Suppressor macrophage (primary cell): ENCODE data around the gene C1orf115.
"Not testable (repeated sequence)": the region's sequence is repeated elsewhere in the genome, so short reads cannot be mapped to it uniquely, and the experiment has no call there.

Source experiments
- DNase-seq, 4 experiments: peaks; one replicate each; pipeline ENCODE4 v3.0.0-alpha.2; 2020 to 2022
- total RNA-seq, 17 experiments: gene quantifications; one replicate each; lab custom pipeline; 2026; ENCODE audit warnings: mixed read lengths in 6 of 17, inconsistent platforms in 3 of 17; lab: John Stamatoyannopoulos, UW

Gene C1orf115
- total RNA-seq = 1.8 to 13.8 (median 8.9) reads per million in 17 experiments

GRCh38 chr1:220690140-220691052 is at the start of gene C1orf115:
TSS of gene C1orf115 (plus strand) at chr1:220690363. CDS start at chr1:220690403, 40 bp downstream.
- peak; percentile 73 to 87 (median 85) for DNase-seq

GRCh38 chr1:220642285-220642684 is 47.9 kb upstream of the C1orf115 start:
- DNase-seq = no peak

DNA sequence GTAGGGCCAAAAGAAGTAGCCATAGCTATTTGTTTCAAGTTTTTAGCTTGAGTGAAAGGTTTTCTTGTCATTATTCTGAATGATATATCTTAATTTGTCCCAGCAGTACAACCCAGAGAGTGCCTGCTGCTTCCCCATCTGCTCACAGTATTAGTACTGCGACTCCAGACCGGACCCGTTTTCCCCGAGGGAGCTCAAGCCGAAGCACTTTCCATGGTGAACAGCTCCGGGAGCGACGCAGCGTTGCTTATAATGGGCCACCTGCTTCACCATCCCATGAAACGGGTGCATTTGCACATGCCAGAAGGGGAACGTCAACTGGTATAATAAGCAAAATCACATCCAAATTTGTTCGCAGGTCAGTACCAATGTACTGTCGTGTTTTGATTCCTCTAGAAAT is 37.2 kb upstream of the C1orf115 start:
- DNase-seq = no peak

DNA sequence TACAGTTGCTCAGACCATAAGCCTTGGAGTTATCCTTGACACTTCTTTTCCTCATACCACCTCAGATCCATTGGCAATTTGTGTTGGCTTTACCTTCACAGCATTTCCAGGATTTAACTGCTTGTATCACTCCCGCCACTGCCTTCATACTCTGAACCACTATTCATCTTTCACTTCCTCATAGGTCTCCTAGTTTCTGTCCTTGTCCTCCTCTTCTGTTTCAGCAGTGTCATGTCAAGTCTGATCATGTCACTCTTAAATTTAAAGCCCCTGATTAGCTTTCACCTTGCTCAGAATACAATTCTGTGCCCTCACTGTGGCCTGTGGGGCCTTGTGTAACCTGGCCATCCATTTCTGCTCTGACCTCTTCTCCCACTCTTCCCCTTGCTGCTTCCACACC is 34.7 kb upstream of the C1orf115 start:
- peak in 1 of 4 experiments; percentile 14 for DNase-seq

GRCh38 chr1:220655961-220656740 is 34.0 kb upstream of the C1orf115 start:
- DNase-seq = no peak

- no peak for DNase-seq
These were observed 23.8 kb upstream of the C1orf115 start for GRCh38 chr1:220666349-220666748.

- no peak for DNase-seq
These were observed 21.2 kb upstream of the C1orf115 start for GRCh38 chr1:220669005-220669404.

- DNase-seq = no peak
These were observed 19.8 kb upstream of the C1orf115 start for GRCh38 chr1:220670365-220670764.

DNA sequence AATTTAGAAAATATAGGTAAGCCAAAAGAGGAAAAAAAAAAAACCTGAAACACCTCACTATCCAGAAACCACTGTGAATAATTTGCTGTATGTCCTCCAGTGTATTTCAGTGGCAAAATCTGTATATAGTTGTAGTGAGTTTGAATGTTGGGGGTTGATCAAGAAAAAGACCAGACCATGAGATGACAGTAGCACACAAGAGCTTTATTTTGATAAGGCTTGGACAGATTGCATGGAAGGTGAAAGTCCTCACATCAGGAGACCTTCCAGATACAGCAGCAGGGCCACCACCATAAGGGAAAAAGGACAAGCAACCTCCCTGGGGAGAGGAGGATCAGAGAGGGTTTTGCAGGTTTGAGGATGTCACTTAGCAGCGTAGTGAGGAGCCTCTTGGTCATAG is 16.2 kb upstream of the C1orf115 start:
- DNase-seq = no peak

GRCh38 chr1:220677251-220677650 is 12.9 kb upstream of the C1orf115 start:
- DNase-seq = no peak

GRCh38 chr1:220680085-220680687 is 10.0 kb upstream of the C1orf115 start:
- DNase-seq = peak; percentile 21 to 63 (median 60)

DNA sequence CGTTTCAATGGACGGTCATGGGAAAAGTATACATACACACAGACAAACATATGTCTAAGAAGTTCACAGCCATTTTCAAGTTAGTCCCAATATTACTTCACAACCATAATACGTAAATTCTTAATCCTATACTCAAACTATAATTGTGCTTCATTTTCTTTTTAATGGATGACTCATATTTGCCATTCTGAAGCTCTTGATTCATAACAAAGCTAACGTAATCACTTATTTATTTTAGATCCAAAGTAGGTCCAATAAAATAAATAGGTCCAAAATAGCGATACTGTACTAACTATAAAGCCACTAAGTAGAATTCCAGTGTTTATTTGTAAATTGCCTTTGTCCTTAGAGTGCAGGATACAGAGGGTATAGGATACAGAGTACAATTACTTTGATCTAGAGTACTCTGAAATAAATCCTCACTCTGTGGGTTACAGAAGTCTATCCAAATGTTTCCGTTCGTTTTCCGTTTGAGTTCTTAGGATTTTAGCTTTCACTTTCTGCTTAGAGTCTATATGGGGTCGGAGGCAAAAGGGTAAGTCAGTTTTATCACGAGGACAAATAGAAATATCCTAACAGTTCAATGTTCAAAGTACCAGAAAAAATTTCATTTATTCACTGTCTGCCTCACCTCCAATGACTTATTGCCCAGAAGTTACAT is 8.8 kb upstream of the C1orf115 start:
- no peak for DNase-seq

DNA sequence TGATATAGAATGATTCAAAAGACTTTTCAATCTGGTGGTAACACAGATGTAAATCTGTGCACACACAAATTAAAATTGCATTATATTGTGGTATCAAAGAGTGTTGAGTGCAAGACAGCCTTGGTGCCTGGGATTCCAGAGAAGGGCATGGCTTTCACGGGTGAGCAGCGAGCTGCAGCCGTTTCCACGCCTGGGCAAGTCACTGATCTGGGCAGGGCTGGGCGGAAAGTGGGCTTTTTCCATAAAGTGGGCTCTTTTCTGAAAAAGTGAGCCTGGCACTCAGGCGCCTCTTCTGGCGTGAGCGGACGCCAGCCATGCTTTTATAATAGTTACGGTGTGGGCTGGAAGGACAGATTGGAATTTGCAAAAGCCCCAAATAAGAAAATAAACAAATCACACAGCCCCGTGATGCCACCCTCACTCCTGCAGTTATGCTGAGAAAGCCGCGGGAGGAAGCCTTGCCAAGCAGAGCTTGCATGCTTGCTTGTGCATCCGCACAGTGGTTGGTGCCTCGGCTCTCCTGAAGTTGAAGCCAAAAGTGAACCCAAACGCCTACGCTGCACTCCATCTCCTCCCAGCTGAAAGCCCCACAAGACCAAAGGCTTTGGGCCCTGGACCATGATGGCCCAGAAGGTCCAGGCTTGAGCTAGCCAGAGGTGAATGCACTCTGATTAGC is 7.1 kb upstream of the C1orf115 start:
- DNase-seq = no peak

GRCh38 chr1:220683716-220684115 is 6.4 kb upstream of the C1orf115 start:
- DNase-seq = not testable (repeated sequence)

GRCh38 chr1:220684890-220685289 is 5.3 kb upstream of the C1orf115 start:
- no peak for DNase-seq

GRCh38 chr1:220685879-220686278 is 4.3 kb upstream of the C1orf115 start:
- no peak for DNase-seq

DNA sequence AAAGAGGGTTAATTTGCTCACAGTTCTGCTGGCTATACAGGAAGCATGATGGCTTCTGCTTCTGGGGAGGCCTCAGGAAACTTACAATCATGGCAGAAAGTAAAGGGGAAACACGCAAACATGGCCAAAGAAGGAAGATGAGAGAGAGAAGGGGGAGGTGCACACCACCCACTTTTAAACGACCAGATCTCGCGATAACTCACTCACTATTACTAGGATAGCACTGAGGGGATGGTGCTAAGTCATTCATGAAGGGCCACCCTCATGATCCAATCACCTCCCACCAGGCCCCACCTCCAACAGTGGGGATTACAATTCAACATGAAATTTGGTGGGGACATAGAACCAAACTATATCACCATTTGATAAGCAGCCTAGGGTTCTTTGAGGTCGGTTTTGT is 2.4 kb upstream of the C1orf115 start:
- no peak for DNase-seq

GRCh38 chr1:220689666-220690065 is 497 bp upstream of the C1orf115 start:
- no peak for DNase-seq

DNA sequence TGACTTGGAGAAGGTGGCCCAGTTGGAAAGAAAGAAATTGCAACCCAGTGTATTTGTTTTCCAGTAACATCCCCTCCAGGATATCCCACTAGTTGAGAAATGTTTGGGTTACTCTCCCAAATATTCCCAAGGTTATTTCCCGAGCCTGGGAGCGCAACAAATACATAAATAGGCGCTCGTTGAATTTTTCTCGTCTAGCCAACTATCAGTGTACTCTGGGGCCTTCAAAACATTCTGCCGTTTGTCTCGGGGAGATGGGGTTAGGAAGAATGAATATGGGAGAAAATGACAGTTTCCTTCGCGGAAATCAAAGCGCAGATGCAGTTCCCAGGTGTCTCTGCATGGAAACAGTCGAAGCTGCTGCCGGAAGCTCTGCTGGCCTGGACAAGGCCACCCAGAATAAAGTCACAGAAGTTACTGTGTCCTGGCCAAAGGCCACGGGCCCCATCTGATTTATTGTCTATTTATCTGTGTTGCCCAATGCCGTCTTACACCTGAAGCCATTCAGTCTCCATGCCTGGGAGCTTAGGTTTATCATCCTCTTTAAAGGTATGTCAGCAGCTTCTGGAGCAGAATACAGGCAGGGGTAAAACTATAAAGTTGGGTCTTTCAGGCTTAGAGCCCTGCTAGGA is 1.0 kb downstream of the C1orf115 start:
- no peak for DNase-seq

- no peak for DNase-seq
These were observed 2.5 kb downstream of the C1orf115 start for GRCh38 chr1:220692436-220693228.
